HG03159 (cell line): ENCODE measurements around the gene CEP63.

Experiments
- ATAC-seq: cut with Tn5 transposase; IDR thresholded peaks from one replicate; pipeline ENCODE4 v1.9.1; 2021; ENCODE audit warnings: mild to moderate bottlenecking, moderate library complexity; ENCODE audit not compliant: unreplicated experiment

The CEP63 gene

DNA sequence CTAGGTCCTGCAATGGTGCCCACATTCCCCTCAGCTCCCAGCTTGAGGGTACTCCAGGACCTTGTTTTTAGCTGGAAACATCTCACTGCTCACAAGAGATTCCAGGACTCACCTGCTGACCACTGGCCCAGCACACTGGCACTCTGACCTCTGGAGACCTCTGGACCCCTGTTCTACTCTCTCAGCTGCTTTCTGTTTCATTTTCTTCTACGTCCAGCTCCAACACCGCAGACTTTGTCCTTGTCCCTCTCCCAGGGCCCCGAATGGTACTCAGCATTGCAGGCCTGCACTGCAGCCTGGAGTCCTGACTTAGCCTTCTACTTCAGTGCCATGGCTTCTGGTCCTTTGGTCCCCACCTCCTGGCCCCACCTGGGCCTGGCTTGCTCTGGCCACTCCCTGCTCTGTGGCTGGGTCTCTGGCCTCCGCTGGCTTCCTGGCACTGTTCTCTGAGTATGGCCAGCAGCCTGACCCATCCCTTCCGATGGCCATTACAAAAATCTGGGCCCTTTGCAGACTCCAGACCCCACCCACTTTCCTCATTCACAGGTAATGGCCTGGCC lies 137.0 kb downstream of the CEP63 start:
- ATAC-seq: no peak

DNA sequence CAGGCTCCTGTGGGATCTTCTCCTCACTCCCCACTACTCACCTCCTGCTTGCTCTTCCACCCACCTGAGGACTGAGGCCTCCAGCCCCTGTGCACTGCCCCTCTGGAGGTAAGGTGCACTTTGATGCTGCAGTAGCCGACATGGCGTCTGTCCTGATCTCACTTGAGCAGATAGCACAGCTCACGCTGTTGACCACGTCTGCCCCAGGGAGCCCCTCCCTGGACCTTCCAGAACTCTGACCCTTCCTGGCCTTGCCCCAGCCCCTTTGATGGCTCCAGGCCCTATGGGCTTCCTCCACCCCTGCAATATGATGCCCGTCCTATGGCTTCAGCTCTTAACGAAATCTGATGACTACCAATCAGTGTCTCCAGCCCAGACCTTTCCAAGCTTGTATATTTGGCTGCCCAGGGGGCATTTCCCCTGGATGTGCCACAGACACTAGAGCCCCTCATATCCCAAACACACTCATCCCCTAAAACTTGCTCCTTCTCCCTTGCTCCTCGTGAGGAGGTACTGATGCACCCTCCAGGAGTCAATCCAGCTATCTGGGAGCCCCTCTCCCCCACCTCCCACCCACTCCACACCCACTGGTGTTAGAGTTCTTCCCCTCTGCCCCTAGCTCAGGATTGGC lies 137.9 kb downstream of the CEP63 start:
- no peak for ATAC-seq
